ENCODE results near the gene KSR1. TPM values are rescaled to one million over a fixed set of nuclear protein-coding genes. Genes with fewer than 3 reads are reported as not detected.
A peak's percentile ranks its signal among the peaks of the same experiment; 100 is the strongest.

The KSR1 gene
- total RNA-seq, 1 experiment from 2014 or later = 41.7 TPM

DNA sequence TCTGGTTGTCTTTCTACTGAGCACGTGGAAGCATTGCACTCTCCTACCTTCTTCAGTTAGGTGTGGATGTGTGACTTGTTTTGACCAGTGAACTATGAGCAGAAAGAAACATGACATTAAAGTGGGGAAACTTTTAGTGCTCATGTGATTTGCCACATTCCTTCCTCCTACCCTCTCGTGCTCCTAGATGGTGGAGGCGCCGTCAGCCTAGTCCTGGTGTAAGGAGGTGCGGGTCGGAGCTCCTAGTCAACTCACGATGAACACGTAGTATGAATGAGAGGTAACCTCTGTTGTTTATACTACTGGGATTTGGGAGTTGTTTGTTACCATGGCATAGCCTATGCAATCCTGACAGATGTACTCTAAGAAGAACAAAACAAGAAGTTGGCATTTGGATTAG is 47.4 kb downstream of the KSR1 start:
- Histone ChIP-seq H3K27ac (ENCODE audit: low read depth, low read length, poor library complexity, severe bottlenecking) (no peak overlapping the region), H3K27me3 (replicated peaks; ENCODE audit: insufficient read depth, low read depth, low read length, poor library complexity) (no peaks in the 10 kb centered on the region), H3K36me3 (ENCODE audit: insufficient read depth, low read length, poor library complexity, severe bottlenecking) (no peaks in the 10 kb centered on the region), H3K9me3 (ENCODE audit: low read depth, low read length, poor library complexity, severe bottlenecking) (no peaks in the 10 kb centered on the region), H3K4me3 (ENCODE audit: low read depth, low read length, poor library complexity, severe bottlenecking) (no peak overlapping the region), H3K4me1 (ENCODE audit: insufficient read depth, low read length, poor library complexity, severe bottlenecking) (peaks cover 4% of the 10 kb centered on the region)
- no peak for TF ChIP-seq EZH2 (IDR thresholded peaks at IDR 0.05; ENCODE audit: borderline replicate concordance, low read depth, low read length, poor library complexity, severe bottlenecking)
- TF ChIP-seq, protein P1, sequence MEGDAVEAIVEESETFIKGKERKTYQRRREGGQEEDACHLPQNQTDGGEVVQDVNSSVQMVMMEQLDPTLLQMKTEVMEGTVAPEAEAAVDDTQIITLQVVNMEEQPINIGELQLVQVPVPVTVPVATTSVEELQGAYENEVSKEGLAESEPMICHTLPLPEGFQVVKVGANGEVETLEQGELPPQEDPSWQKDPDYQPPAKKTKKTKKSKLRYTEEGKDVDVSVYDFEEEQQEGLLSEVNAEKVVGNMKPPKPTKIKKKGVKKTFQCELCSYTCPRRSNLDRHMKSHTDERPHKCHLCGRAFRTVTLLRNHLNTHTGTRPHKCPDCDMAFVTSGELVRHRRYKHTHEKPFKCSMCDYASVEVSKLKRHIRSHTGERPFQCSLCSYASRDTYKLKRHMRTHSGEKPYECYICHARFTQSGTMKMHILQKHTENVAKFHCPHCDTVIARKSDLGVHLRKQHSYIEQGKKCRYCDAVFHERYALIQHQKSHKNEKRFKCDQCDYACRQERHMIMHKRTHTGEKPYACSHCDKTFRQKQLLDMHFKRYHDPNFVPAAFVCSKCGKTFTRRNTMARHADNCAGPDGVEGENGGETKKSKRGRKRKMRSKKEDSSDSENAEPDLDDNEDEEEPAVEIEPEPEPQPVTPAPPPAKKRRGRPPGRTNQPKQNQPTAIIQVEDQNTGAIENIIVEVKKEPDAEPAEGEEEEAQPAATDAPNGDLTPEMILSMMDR (conservative IDR thresholded peaks at IDR 0.05; ENCODE audit: low read depth, low read length) = no peak
- intact Hi-C loops (cut with micrococcal nuclease; ENCODE audit: unreplicated experiment) = no loop called here
- DNase-seq (ENCODE audit: low spot score) = no peak
- ChIA-PET POLR2A (ENCODE audit: low non-redundant PET) (no interaction called here), CTCF (no interaction called here)
- no TSS peak for BruUV-seq (replicated peaks)

DNA sequence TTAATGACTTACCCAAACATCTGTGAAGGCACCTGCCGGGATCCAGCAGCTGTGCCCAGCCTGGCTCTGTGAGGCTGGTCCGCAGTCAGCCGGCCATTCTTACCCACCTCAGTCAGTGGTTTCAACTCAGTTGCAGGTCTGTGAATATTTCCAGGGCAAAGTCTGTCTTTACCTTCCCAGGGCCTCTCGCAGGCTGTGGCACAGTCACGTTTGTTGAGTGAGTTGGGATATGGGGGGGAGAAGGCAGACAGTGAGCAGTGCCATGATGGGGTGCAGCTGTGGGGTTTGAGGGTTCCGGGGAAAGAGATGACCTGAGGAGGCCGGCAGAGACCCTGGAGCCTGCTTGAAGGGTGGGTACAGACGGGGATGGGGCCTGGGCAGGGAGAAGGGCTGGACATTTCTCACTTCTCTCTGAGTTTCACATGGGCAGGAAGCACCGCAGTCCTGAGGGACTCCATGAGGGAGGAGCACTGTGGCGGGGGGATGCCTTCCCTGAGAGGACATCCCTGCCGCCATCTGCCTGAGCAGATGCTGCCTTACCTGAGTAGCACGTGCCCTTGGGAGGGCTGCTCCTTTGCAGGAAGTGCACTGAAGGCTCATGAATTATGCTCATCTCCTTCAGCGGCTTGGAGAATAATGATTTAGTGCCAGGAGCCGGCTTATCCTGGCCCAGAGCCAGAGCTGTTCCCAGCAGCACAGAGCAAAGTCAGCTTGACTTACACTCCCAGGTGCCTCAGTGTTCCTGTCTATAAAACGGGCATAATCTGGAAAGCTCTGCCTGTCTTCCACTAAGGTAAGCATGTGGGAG is 48.1 kb downstream of the KSR1 start:
- peaks cover 4% of the 10 kb centered on the region for H3K4me1 ChIP-seq (ENCODE audit: insufficient read depth, low read length, poor library complexity, severe bottlenecking)
- no TSS peak for BruUV-seq (replicated peaks)
- H3K36me3 ChIP-seq (ENCODE audit: insufficient read depth, low read length, poor library complexity, severe bottlenecking) = no peaks in the 10 kb centered on the region
- intact Hi-C loops (cut with micrococcal nuclease; ENCODE audit: unreplicated experiment) = no loop called here
- POLR2A ChIA-PET (ENCODE audit: low non-redundant PET) = no interaction called here
- no peaks in the 10 kb centered on the region for H3K27me3 ChIP-seq (replicated peaks; ENCODE audit: insufficient read depth, low read depth, low read length, poor library complexity)
- peak; percentile 42 for DNase-seq (ENCODE audit: low spot score)
- no peaks in the 10 kb centered on the region for H3K9me3 ChIP-seq (ENCODE audit: low read depth, low read length, poor library complexity, severe bottlenecking)
- CTCF ChIA-PET = no interaction called here
- no peak overlapping the region for H3K27ac ChIP-seq (ENCODE audit: low read depth, low read length, poor library complexity, severe bottlenecking)
- no peak overlapping the region for H3K4me3 ChIP-seq (ENCODE audit: low read depth, low read length, poor library complexity, severe bottlenecking)
- no peak for TF ChIP-seq EZH2 (IDR thresholded peaks at IDR 0.05; ENCODE audit: borderline replicate concordance, low read depth, low read length, poor library complexity, severe bottlenecking)
- TF ChIP-seq, protein P1 (conservative IDR thresholded peaks at IDR 0.05; ENCODE audit: low read depth, low read length) = no peak

GRCh38 chr17:27506348-27507218 is 50.3 kb downstream of the KSR1 start:
- DNase-seq (ENCODE audit: low spot score) = peak; percentile 36
- no peak overlapping the region for H3K27ac ChIP-seq (ENCODE audit: low read depth, low read length, poor library complexity, severe bottlenecking)
- H3K4me3 ChIP-seq (ENCODE audit: low read depth, low read length, poor library complexity, severe bottlenecking) = no peak overlapping the region
- ChIA-PET CTCF (no interaction called here), POLR2A (ENCODE audit: low non-redundant PET) (no interaction called here)
- H3K9me3 ChIP-seq (ENCODE audit: low read depth, low read length, poor library complexity, severe bottlenecking) = no peaks in the 10 kb centered on the region
- H3K36me3 ChIP-seq (ENCODE audit: insufficient read depth, low read length, poor library complexity, severe bottlenecking) = no peaks in the 10 kb centered on the region
- TF ChIP-seq, protein P1 (conservative IDR thresholded peaks at IDR 0.05; ENCODE audit: low read depth, low read length) = no peak
- TF ChIP-seq EZH2 (IDR thresholded peaks at IDR 0.05; ENCODE audit: borderline replicate concordance, low read depth, low read length, poor library complexity, severe bottlenecking) = no peak
- no peaks in the 10 kb centered on the region for H3K27me3 ChIP-seq (replicated peaks; ENCODE audit: insufficient read depth, low read depth, low read length, poor library complexity)
- intact Hi-C loops (cut with micrococcal nuclease; ENCODE audit: unreplicated experiment) = no loop called here
- H3K4me1 ChIP-seq (ENCODE audit: insufficient read depth, low read length, poor library complexity, severe bottlenecking) = peaks cover 4% of the 10 kb centered on the region
- BruUV-seq (replicated peaks) = no TSS peak
